Activated CD4-positive, alpha-beta T cell treated with anti-CD3 and anti-CD28 coated beads, Interleukin-2, amount 10 ng/mL, durations not matched to agents 7 days and 5 days (primary cell): Measurements from ENCODE around the gene ATOSA. TPM values are rescaled to one million over a fixed set of nuclear protein-coding genes. Genes with fewer than 3 reads are reported as not detected.

Experiments
- CTCF ChIA-PET: fragments of 350-600 bp; sonication (Branson Sonifier 250); formaldehyde crosslinking; loops from one replicate; lab custom pipeline; 2021; ENCODE audit warnings: antibody characterized with exemption; lab: Charles Lee
- POLR2A ChIA-PET: fragments of 350-600 bp; sonication (Branson Sonifier 250); formaldehyde crosslinking; loops from one replicate; lab custom pipeline; 2021; ENCODE audit warnings: antibody characterized with exemption; lab: Charles Lee
- DNase-seq: peaks from one replicate; pipeline ENCODE4 v3.0.0-alpha.2; 2020
- H3K27ac Mint-ChIP-seq: one replicate; pipeline ENCODE4 v1.8.0; 2021; ENCODE audit warnings: mild to moderate bottlenecking, moderate library complexity, mixed read lengths
- H3K27me3 Mint-ChIP-seq: one replicate; pipeline ENCODE4 v1.8.0; 2021; ENCODE audit warnings: mixed read lengths
- H3K36me3 Mint-ChIP-seq: one replicate; pipeline ENCODE4 v1.8.0; 2021; ENCODE audit warnings: low read depth, mixed read lengths
- H3K4me1 Mint-ChIP-seq: one replicate; pipeline ENCODE4 v1.8.0; 2021; ENCODE audit warnings: mixed read lengths
- H3K4me3 Mint-ChIP-seq: one replicate; pipeline ENCODE4 v1.8.0; 2021; ENCODE audit warnings: mild to moderate bottlenecking, moderate library complexity, mixed read lengths
- H3K9me3 Mint-ChIP-seq: one replicate; pipeline ENCODE4 v1.8.0; 2021; ENCODE audit warnings: mixed read lengths
- total RNA-seq, 2 experiments: library from RNA; stranded (reverse); gene quantifications; one replicate each; pipeline ENCODE4 v1.2.3, GENCODE V29; 2021

The ATOSA gene
- total RNA-seq, 2 experiments from 2014 or later = 39.5 to 41.1 TPM

- no peaks in the 10 kb centered on the region for H3K9me3 Mint-ChIP-seq
- no peaks in the 10 kb centered on the region for H3K36me3 Mint-ChIP-seq
- no peak overlapping the region for H3K4me3 Mint-ChIP-seq
- CTCF ChIA-PET = interaction anchor here (1.0 kb wide), 1 partner anchor 15 kb away, joined by 3 read pairs; no protein-coding TSS in a partner anchor
- no peak overlapping the region for H3K27ac Mint-ChIP-seq
- POLR2A ChIA-PET = interaction anchor here (0.5 kb wide), 1 partner anchor 183 kb away, joined by 3 read pairs; no protein-coding TSS in a partner anchor
- DNase-seq = no peak
- H3K4me1 Mint-ChIP-seq = no peaks in the 10 kb centered on the region
- H3K27me3 Mint-ChIP-seq = peaks cover 19% of the 10 kb centered on the region
These were observed 30.2 kb upstream of the ATOSA start for GRCh38 chr15:52709187-52709981.

GRCh38 chr15:52706091-52706490 is 26.9 kb upstream of the ATOSA start:
- no peaks in the 10 kb centered on the region for H3K9me3 Mint-ChIP-seq
- POLR2A ChIA-PET = no interaction called here

DNA sequence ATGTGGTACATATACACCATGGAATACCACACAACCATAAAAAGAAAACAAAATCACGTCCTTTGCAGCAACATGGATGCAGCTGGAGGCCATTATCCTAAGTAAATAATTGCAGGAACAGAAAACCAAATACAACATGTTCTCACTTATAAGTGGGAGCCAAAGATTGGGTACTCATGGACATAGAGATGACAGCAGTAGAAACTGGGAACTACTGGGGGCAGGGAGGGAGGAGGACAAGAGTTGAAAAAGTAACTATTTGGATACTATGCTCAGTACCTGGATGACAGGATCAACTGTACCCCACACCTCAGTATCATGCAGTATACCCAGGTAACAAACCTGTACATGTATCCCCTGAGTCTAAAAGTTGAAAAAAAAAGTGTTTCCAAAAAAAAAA is 23.2 kb upstream of the ATOSA start:
- Mint-ChIP-seq H3K4me1 (no peaks in the 10 kb centered on the region), H3K27me3 (peaks cover 22% of the 10 kb centered on the region), H3K4me3 (no peak overlapping the region), H3K9me3 (no peaks in the 10 kb centered on the region), H3K27ac (no peak overlapping the region), H3K36me3 (no peaks in the 10 kb centered on the region)
- POLR2A ChIA-PET = no interaction called here
- CTCF ChIA-PET = no interaction called here
- DNase-seq = no peak

More at GRCh38 chr15:52706091-52706490, 26.9 kb upstream of the ATOSA start:
- no peak overlapping the region for H3K4me3 Mint-ChIP-seq
- H3K4me1 Mint-ChIP-seq = no peaks in the 10 kb centered on the region
- H3K36me3 Mint-ChIP-seq = no peaks in the 10 kb centered on the region
- no peak overlapping the region for H3K27ac Mint-ChIP-seq
- CTCF ChIA-PET = interaction anchor here (0.7 kb wide), 1 partner anchor 133 kb away, joined by 3 read pairs; no protein-coding TSS in a partner anchor
- H3K27me3 Mint-ChIP-seq = peaks cover 27% of the 10 kb centered on the region
- no peak for DNase-seq

- H3K36me3 Mint-ChIP-seq = no peaks in the 10 kb centered on the region
- ChIA-PET POLR2A (no interaction called here), CTCF (no interaction called here)
- H3K9me3 Mint-ChIP-seq = no peaks in the 10 kb centered on the region
- no peak overlapping the region for H3K27ac Mint-ChIP-seq
- H3K4me3 Mint-ChIP-seq = no peak overlapping the region
- DNase-seq = no peak
- H3K4me1 Mint-ChIP-seq = no peaks in the 10 kb centered on the region
- peaks cover 23% of the 10 kb centered on the region for H3K27me3 Mint-ChIP-seq
These were observed 20.3 kb upstream of the ATOSA start for GRCh38 chr15:52699457-52699856.

- no peak for DNase-seq
- CTCF ChIA-PET = no interaction called here
- Mint-ChIP-seq H3K27ac (no peak overlapping the region), H3K36me3 (no peaks in the 10 kb centered on the region), H3K4me3 (no peak overlapping the region), H3K9me3 (no peaks in the 10 kb centered on the region), H3K27me3 (peaks cover 15% of the 10 kb centered on the region), H3K4me1 (no peaks in the 10 kb centered on the region)
- POLR2A ChIA-PET = no interaction called here
These were observed 19.3 kb upstream of the ATOSA start for GRCh38 chr15:52698514-52698913.

GRCh38 chr15:52697051-52697450 is 17.9 kb upstream of the ATOSA start:
- ChIA-PET CTCF (no interaction called here), POLR2A (no interaction called here)
- Mint-ChIP-seq H3K4me3 (no peak overlapping the region), H3K36me3 (no peaks in the 10 kb centered on the region), H3K27me3 (peaks cover 8% of the 10 kb centered on the region), H3K4me1 (no peaks in the 10 kb centered on the region), H3K9me3 (no peaks in the 10 kb centered on the region), H3K27ac (no peak overlapping the region)
- DNase-seq = no peak

DNA sequence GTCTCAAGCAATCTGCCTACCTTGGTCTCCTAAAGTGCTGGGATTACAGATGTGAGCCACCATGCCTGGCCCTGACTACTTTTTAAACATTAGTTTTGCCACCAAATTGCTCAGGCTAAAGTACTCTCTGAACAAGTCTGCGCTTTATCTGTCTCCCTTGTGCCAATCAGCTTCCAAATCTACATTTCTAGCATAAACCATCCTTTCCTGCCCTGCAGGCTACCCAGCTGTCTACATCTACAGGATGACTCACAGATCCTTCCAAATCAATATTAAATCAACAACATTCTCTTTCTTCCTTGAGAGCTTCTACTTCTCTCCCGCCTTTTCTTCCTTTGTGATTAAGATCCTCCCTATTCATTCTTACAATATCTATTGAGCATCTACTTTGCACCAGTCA is 16.0 kb upstream of the ATOSA start:
- DNase-seq = no peak
- POLR2A ChIA-PET = interaction anchor here (0.6 kb wide), 1 partner anchor 32 kb away, joined by 3 read pairs; no protein-coding TSS in a partner anchor
- Mint-ChIP-seq H3K36me3 (no peaks in the 10 kb centered on the region), H3K9me3 (no peaks in the 10 kb centered on the region), H3K27ac (no peak overlapping the region), H3K4me1 (no peaks in the 10 kb centered on the region), H3K27me3 (peaks cover 6% of the 10 kb centered on the region), H3K4me3 (no peak overlapping the region)
- CTCF ChIA-PET = interaction anchor here (1.0 kb wide), 1 partner anchor 18 kb away, joined by 3 read pairs; no protein-coding TSS in a partner anchor

- Mint-ChIP-seq H3K4me3 (no peak overlapping the region), H3K27me3 (peaks cover 6% of the 10 kb centered on the region), H3K27ac (no peak overlapping the region), H3K9me3 (no peaks in the 10 kb centered on the region), H3K36me3 (no peaks in the 10 kb centered on the region), H3K4me1 (peaks cover 1% of the 10 kb centered on the region)
- ChIA-PET POLR2A (no interaction called here), CTCF (interaction anchor here (0.6 to 1.2 kb wide), 3 partner anchors 10 to 433 kb away, joined by 3 read pairs; no protein-coding TSS in a partner anchor)
- DNase-seq = no peak
These were observed 10.4 kb upstream of the ATOSA start for GRCh38 chr15:52689562-52689961.

GRCh38 chr15:52683580-52683979 is 4.4 kb upstream of the ATOSA start:
- peaks cover 31% of the 10 kb centered on the region for H3K4me1 Mint-ChIP-seq
- peaks cover 2% of the 10 kb centered on the region for H3K36me3 Mint-ChIP-seq
- H3K27me3 Mint-ChIP-seq = peaks cover 3% of the 10 kb centered on the region
- CTCF ChIA-PET = no interaction called here
- H3K4me3 Mint-ChIP-seq = no peak overlapping the region
- POLR2A ChIA-PET = interaction anchor here (1.0 kb wide), 1 partner anchor 32 kb away, joined by 3 read pairs; no protein-coding TSS in a partner anchor
- H3K9me3 Mint-ChIP-seq = no peaks in the 10 kb centered on the region
- no peak for DNase-seq
- H3K27ac Mint-ChIP-seq = peak overlapping the region; percentile 80

- POLR2A ChIA-PET = interaction anchor here (1.0 kb wide), 1 partner anchor 31 kb away, joined by 3 read pairs; no protein-coding TSS in a partner anchor
- Mint-ChIP-seq H3K4me3 (no peak overlapping the region), H3K27me3 (no peaks in the 10 kb centered on the region), H3K4me1 (peaks cover 31% of the 10 kb centered on the region), H3K27ac (peak overlapping the region; percentile 61), H3K36me3 (peaks cover 2% of the 10 kb centered on the region), H3K9me3 (no peaks in the 10 kb centered on the region)
- CTCF ChIA-PET = no interaction called here
- no peak for DNase-seq
These were observed 3.6 kb upstream of the ATOSA start for GRCh38 chr15:52682781-52683180.

DNA sequence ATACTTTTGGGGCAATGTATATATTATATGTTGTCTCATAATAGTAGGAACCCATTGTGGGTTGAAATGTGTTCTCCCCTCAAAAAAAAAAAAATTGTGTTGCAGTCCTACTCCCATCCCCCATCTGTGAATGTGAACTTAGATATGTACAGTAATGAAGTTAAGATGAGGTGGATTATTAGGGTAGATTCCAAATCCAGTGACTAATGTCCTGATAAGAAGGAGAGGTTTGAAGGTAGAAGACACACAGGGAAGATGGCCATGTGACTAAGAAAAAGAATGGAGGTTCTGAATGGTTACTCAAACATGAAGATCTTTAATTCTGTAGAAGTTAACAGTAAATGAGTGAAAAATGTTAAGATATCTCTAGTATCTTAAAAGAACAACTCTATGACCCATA is 3.0 kb upstream of the ATOSA start:
- Mint-ChIP-seq H3K4me3 (no peak overlapping the region), H3K9me3 (no peaks in the 10 kb centered on the region), H3K4me1 (peaks cover 34% of the 10 kb centered on the region), H3K27ac (no peak overlapping the region), H3K36me3 (peaks cover 5% of the 10 kb centered on the region), H3K27me3 (no peaks in the 10 kb centered on the region)
- DNase-seq = no peak
- CTCF ChIA-PET = interaction anchor here (0.6 to 1.0 kb wide), 2 partner anchors 67 to 159 kb away, joined by 3 to 4 read pairs; no protein-coding TSS in a partner anchor
- POLR2A ChIA-PET = no interaction called here

DNA sequence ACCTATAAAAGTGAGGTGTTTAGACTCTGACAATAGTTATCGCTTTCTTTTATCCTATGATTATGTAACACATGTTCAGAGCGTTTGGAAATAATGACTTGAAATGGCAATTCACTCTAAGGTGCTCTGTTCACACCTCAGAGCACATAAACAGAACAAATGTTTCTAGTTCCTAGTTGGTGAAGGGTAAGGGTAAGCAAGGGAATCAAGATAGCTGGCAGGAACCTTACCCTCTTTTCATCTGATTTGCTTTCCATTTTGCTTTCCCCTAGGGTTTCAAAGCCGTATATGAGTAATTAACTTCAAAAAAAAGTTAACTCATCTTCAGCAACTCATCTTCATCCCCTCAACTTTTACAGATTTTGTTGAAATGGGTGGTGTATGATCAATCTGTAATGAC is 2.3 kb upstream of the ATOSA start:
- CTCF ChIA-PET = interaction anchor here (1.0 to 1.1 kb wide), 2 partner anchors 53 to 67 kb away, joined by 3 to 4 read pairs; no protein-coding TSS in a partner anchor
- Mint-ChIP-seq H3K27ac (no peak overlapping the region), H3K27me3 (no peaks in the 10 kb centered on the region), H3K4me3 (no peak overlapping the region), H3K36me3 (peaks cover 7% of the 10 kb centered on the region), H3K9me3 (no peaks in the 10 kb centered on the region), H3K4me1 (peaks cover 40% of the 10 kb centered on the region)
- POLR2A ChIA-PET = no interaction called here
- no peak for DNase-seq

GRCh38 chr15:52680761-52681160 is 1.6 kb upstream of the ATOSA start:
- no peaks in the 10 kb centered on the region for H3K9me3 Mint-ChIP-seq
- H3K27ac Mint-ChIP-seq = no peak overlapping the region
- H3K27me3 Mint-ChIP-seq = no peaks in the 10 kb centered on the region
- no peak for DNase-seq
- H3K4me3 Mint-ChIP-seq = no peak overlapping the region
- ChIA-PET POLR2A (no interaction called here), CTCF (interaction anchor here (1.1 kb wide), 1 partner anchor 54 kb away, joined by 4 read pairs; no protein-coding TSS in a partner anchor)
- H3K4me1 Mint-ChIP-seq = peaks cover 45% of the 10 kb centered on the region
- H3K36me3 Mint-ChIP-seq = peaks cover 11% of the 10 kb centered on the region
